NCI-H1930 (cell line): ENCODE results near the gene PIAS3.

Source experiments
- DNase-seq, 2 experiments: peaks; one replicate each; lab custom pipeline; 2025; lab: John Stamatoyannopoulos, UW

Gene PIAS3

GRCh38 chr1:145858901-145859490 lies at the start of gene PIAS3:
Gene PIAS3 (minus strand): TSS chr1:145859081. CDS start chr1:145858990, 91 bp downstream.
- peak; percentile 80 to 82 for DNase-seq

- no peak for DNase-seq
Observed at GRCh38 chr1:145908653-145909052, 49.8 kb upstream of the PIAS3 start.

- DNase-seq = no peak
Observed at GRCh38 chr1:145906954-145907753, 48.3 kb upstream of the PIAS3 start.

- DNase-seq = no peak
Observed at GRCh38 chr1:145901312-145902021, 42.6 kb upstream of the PIAS3 start.

- DNase-seq = no peak
Observed at GRCh38 chr1:145898756-145899155, 39.9 kb upstream of the PIAS3 start.

- no peak for DNase-seq
Observed at GRCh38 chr1:145897969-145898368, 39.1 kb upstream of the PIAS3 start.

GRCh38 chr1:145895471-145895870 lies 36.6 kb upstream of the PIAS3 start:
- DNase-seq = no peak

- no peak for DNase-seq
Observed at GRCh38 chr1:145893306-145894055, 34.6 kb upstream of the PIAS3 start.

GRCh38 chr1:145892486-145893087 lies 33.7 kb upstream of the PIAS3 start:
- no peak for DNase-seq

- peak; percentile 94 to 96 for DNase-seq
Observed at GRCh38 chr1:145891587-145892485, 33.0 kb upstream of the PIAS3 start.

GRCh38 chr1:145891143-145891542 lies 32.3 kb upstream of the PIAS3 start:
- DNase-seq = no peak

GRCh38 chr1:145889722-145890121 lies 30.8 kb upstream of the PIAS3 start:
- DNase-seq = peak; percentile 29 to 49

- DNase-seq = no peak
Observed at GRCh38 chr1:145887631-145888030, 28.8 kb upstream of the PIAS3 start.

- no peak for DNase-seq
Observed at GRCh38 chr1:145886816-145887215, 27.9 kb upstream of the PIAS3 start.

- no peak for DNase-seq
Observed at GRCh38 chr1:145886390-145886789, 27.5 kb upstream of the PIAS3 start.

GRCh38 chr1:145885738-145886287 lies 26.9 kb upstream of the PIAS3 start, which contains the start of gene ANKRD35:
Gene ANKRD35 (minus strand): TSS chr1:145885866. CDS start chr1:145885758, 108 bp downstream.
- DNase-seq = peak; percentile 57 to 75

GRCh38 chr1:145884675-145885074 lies 25.8 kb upstream of the PIAS3 start:
- no peak for DNase-seq

GRCh38 chr1:145879775-145880174 lies 20.9 kb upstream of the PIAS3 start:
- DNase-seq = peak; percentile 79 to 87

GRCh38 chr1:145878724-145879123 lies 19.8 kb upstream of the PIAS3 start:
- DNase-seq = no peak

- no peak for DNase-seq
Observed at GRCh38 chr1:145877923-145878486, 19.1 kb upstream of the PIAS3 start.
